Skeletal muscle satellite cell (primary cell): ENCODE measurements around the gene ALK.

ENCODE experiments used
- H3K27me3 ChIP-seq: 2 replicates; pipeline ENCODE4 v1.7.0; 2013; ENCODE audit warnings: low read length; ENCODE audit not compliant: control insufficient read depth, insufficient read depth
- H3K36me3 ChIP-seq: 2 replicates; pipeline ENCODE4 v1.7.0; 2013; ENCODE audit warnings: mild to moderate bottlenecking, control low read depth, low read length; ENCODE audit not compliant: insufficient read depth
- H3K4me1 ChIP-seq: 2 replicates; pipeline ENCODE4 v1.7.0; 2013; ENCODE audit warnings: low read length; ENCODE audit not compliant: control insufficient read depth, insufficient read depth
- H3K4me2 ChIP-seq: 2 replicates; pipeline ENCODE4 v1.7.0; 2013; ENCODE audit warnings: mild to moderate bottlenecking, low read length
- H3K4me3 ChIP-seq: 2 replicates; pipeline ENCODE4 v1.7.0; 2013; ENCODE audit warnings: low read length
- H3K9ac ChIP-seq: 2 replicates; pipeline ENCODE4 v1.7.0; 2013; ENCODE audit warnings: mild to moderate bottlenecking, low read depth, low read length, moderate library complexity
- H3K9me3 ChIP-seq: replicated peaks from 2 replicates; pipeline ENCODE4 v1.7.0; 2013; ENCODE audit warnings: mild to moderate bottlenecking, control low read depth, low read length

The ALK gene

GRCh38 chr2:29786361-29786760 lies 135.0 kb downstream of the ALK start:
- no peaks in the 10 kb centered on the region for H3K4me1 ChIP-seq
- H3K4me3 ChIP-seq, result no peak overlapping the region
- peaks cover 18% of the 10 kb centered on the region for H3K27me3 ChIP-seq
- H3K9me3 ChIP-seq, result no peaks in the 10 kb centered on the region
- no peak overlapping the region for H3K9ac ChIP-seq
- no peaks in the 10 kb centered on the region for H3K36me3 ChIP-seq
- H3K4me2 ChIP-seq, result no peak overlapping the region

GRCh38 chr2:29783666-29784065 lies 137.7 kb downstream of the ALK start:
- no peak overlapping the region for H3K9ac ChIP-seq
- H3K27me3 ChIP-seq, result peaks cover 25% of the 10 kb centered on the region
- H3K4me1 ChIP-seq, result no peaks in the 10 kb centered on the region

GRCh38 chr2:29782549-29783458 lies 138.6 kb downstream of the ALK start:
- Histone ChIP-seq H3K36me3 (no peaks in the 10 kb centered on the region), H3K4me2 (no peak overlapping the region), H3K9me3 (no peaks in the 10 kb centered on the region), H3K27me3 (peaks cover 25% of the 10 kb centered on the region), H3K4me1 (no peaks in the 10 kb centered on the region), H3K4me3 (no peak overlapping the region), H3K9ac (no peak overlapping the region)

More at GRCh38 chr2:29783666-29784065, 137.7 kb downstream of the ALK start:
- Histone ChIP-seq H3K9me3 (no peaks in the 10 kb centered on the region), H3K4me2 (no peak overlapping the region), H3K4me3 (no peak overlapping the region), H3K36me3 (no peaks in the 10 kb centered on the region)

- H3K36me3 ChIP-seq, result no peaks in the 10 kb centered on the region
- H3K27me3 ChIP-seq, result peaks cover 25% of the 10 kb centered on the region
- H3K4me3 ChIP-seq, result no peak overlapping the region
- no peak overlapping the region for H3K9ac ChIP-seq
- H3K9me3 ChIP-seq, result no peaks in the 10 kb centered on the region
- no peak overlapping the region for H3K4me2 ChIP-seq
- no peaks in the 10 kb centered on the region for H3K4me1 ChIP-seq
Observed at GRCh38 chr2:29782087-29782486, 139.3 kb downstream of the ALK start.

GRCh38 chr2:29780906-29781305 lies 140.5 kb downstream of the ALK start:
- Histone ChIP-seq H3K36me3 (no peaks in the 10 kb centered on the region), H3K4me1 (no peaks in the 10 kb centered on the region), H3K9ac (no peak overlapping the region), H3K4me3 (no peak overlapping the region), H3K27me3 (peaks cover 25% of the 10 kb centered on the region), H3K9me3 (no peaks in the 10 kb centered on the region), H3K4me2 (no peak overlapping the region)

DNA sequence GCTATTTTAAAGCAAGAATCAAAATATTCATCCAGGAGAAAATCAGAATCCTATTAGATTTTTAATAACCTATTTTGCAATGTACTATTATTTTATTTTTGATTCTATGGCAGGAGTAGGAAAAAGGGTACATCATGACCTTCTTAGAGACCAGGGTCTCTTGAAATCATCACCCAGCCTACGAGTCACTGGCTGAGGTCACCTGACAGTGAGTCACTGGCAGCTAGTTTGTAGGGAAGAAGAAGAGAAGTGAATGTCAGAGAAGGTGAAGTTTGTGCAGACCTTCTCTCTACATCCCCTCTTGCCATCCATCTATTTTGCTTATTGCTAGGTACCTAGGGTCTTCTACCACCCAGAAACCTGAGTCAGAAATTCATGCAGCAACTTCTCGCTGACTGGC lies 144.2 kb downstream of the ALK start:
- no peaks in the 10 kb centered on the region for H3K36me3 ChIP-seq
- H3K4me2 ChIP-seq, result no peak overlapping the region
- no peaks in the 10 kb centered on the region for H3K4me1 ChIP-seq
- H3K9ac ChIP-seq, result no peak overlapping the region
- no peaks in the 10 kb centered on the region for H3K9me3 ChIP-seq
- no peak overlapping the region for H3K4me3 ChIP-seq
- H3K27me3 ChIP-seq, result peaks cover 9% of the 10 kb centered on the region

DNA sequence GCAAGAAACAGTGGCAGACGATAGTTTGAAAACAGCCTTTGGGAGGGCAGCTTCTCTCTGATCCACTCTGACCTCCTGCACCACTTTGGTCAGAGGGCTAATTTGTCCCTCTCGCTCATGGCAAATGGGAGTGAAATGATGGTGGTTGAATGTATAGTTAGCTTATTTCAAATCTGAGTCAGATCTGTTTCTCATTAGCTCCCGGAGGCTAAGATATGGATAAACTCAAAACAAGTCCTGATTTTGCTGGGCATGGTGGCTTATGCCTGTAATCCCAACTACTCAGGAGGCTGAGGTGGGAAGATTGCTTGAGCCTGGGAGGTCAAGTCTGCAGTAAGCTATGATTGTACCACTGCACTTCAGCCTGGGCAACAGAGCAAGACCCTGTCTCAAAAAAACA lies 145.0 kb downstream of the ALK start:
- no peaks in the 10 kb centered on the region for H3K36me3 ChIP-seq
- H3K4me3 ChIP-seq, result no peak overlapping the region
- H3K27me3 ChIP-seq, result peaks cover 8% of the 10 kb centered on the region
- no peak overlapping the region for H3K4me2 ChIP-seq
- H3K4me1 ChIP-seq, result no peaks in the 10 kb centered on the region
- no peak overlapping the region for H3K9ac ChIP-seq
- H3K9me3 ChIP-seq, result no peaks in the 10 kb centered on the region

GRCh38 chr2:29775937-29776336 lies 145.4 kb downstream of the ALK start:
- Histone ChIP-seq H3K27me3 (peaks cover 3% of the 10 kb centered on the region), H3K4me2 (no peak overlapping the region), H3K9me3 (no peaks in the 10 kb centered on the region), H3K36me3 (no peaks in the 10 kb centered on the region), H3K4me1 (no peaks in the 10 kb centered on the region), H3K9ac (no peak overlapping the region), H3K4me3 (no peak overlapping the region)

- no peak overlapping the region for H3K9ac ChIP-seq
- no peak overlapping the region for H3K4me3 ChIP-seq
- no peaks in the 10 kb centered on the region for H3K4me1 ChIP-seq
- no peaks in the 10 kb centered on the region for H3K36me3 ChIP-seq
- no peak overlapping the region for H3K4me2 ChIP-seq
- no peaks in the 10 kb centered on the region for H3K9me3 ChIP-seq
- no peaks in the 10 kb centered on the region for H3K27me3 ChIP-seq
Observed at GRCh38 chr2:29774624-29775023, 146.8 kb downstream of the ALK start.

DNA sequence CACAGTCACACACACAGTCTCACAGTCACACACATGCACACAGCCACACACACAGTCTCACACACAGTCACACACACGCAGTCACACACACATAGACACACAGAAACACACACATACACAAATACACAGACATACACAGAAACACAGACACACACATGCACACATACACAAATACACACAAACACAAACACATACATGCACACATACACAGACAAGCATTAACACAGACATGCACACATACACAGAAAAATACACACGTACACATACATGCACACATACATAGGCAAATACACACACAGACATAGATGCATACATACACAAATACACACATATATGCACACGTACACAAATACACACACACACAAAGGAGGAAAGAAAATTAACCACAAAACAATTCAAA lies 150.5 kb downstream of the ALK start:
- Histone ChIP-seq H3K9me3 (no peaks in the 10 kb centered on the region), H3K4me1 (peaks cover 16% of the 10 kb centered on the region), H3K27me3 (no peaks in the 10 kb centered on the region), H3K4me3 (no peak overlapping the region), H3K9ac (no peak overlapping the region), H3K4me2 (no peak overlapping the region), H3K36me3 (no peaks in the 10 kb centered on the region)

DNA sequence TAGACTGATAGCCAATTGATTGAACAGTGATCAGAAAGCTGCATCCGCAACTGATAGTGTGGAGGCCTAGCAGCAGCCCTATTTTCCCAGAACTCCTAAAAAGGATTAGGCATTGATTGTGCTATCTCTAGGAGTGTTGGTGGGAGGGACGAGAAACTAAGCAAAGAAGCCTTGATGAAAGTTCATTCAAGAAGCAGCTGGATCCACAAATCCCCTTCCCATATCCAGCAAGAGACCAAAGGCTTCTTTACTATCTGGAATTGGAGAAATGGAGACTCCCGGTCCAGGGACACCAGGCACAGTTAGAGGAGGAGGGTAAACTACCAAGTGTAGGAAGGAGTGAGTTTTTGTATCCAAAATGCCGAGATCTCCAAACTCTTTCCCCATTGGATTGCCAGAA lies 151.5 kb downstream of the ALK start:
- no peaks in the 10 kb centered on the region for H3K9me3 ChIP-seq
- H3K4me3 ChIP-seq, result no peak overlapping the region
- H3K4me2 ChIP-seq, result no peak overlapping the region
- H3K27me3 ChIP-seq, result no peaks in the 10 kb centered on the region
- H3K4me1 ChIP-seq, result peaks cover 19% of the 10 kb centered on the region
- no peak overlapping the region for H3K9ac ChIP-seq
- no peaks in the 10 kb centered on the region for H3K36me3 ChIP-seq
